Natural killer cell (primary cell): ENCODE results near the gene NPC1. TPM values are rescaled to one million over a fixed set of nuclear protein-coding genes. Genes with fewer than 3 reads are reported as not detected.

Experiments used
- ATAC-seq, 3 donors: fragments of 150-1000 bp in 2 of 3; fragments of 200-7000 bp in 1 of 3; cut with Tn5 transposase; 1 replicate in 1 of 3; 2 replicates in 2 of 3; pipeline ENCODE4 v1.10.0; 2021; ENCODE audit warnings: mild to moderate bottlenecking in 2 of 3, moderate library complexity in 2 of 3
- DNase-seq, 2 donors: peaks; one replicate each; pipeline versions ENCODE4 v3.0.0 to v3.0.0-alpha.2; 2013 to 2021; ENCODE audit warnings: mixed read lengths in 1 of 2
- H3K27ac ChIP-seq: one replicate; pipeline ENCODE4 v1.5.1; 2013; ENCODE audit warnings: mild to moderate bottlenecking, low read length
- H3K27me3 ChIP-seq: one replicate; pipeline ENCODE4 v1.6.1; 2013; ENCODE audit warnings: low read length; ENCODE audit not compliant: control insufficient read depth, insufficient read depth
- H3K36me3 ChIP-seq: one replicate; pipeline ENCODE4 v1.6.1; 2013; ENCODE audit warnings: low read length; ENCODE audit not compliant: control insufficient read depth, insufficient read depth
- H3K4me1 ChIP-seq: one replicate; pipeline ENCODE4 v1.6.1; 2013; ENCODE audit warnings: low read length; ENCODE audit not compliant: control insufficient read depth, insufficient read depth
- H3K4me3 ChIP-seq: one replicate; pipeline ENCODE4 v1.5.1; 2013; ENCODE audit warnings: low read length
- H3K9me3 ChIP-seq: one replicate; pipeline ENCODE4 v1.6.1; 2013; ENCODE audit warnings: low read length; ENCODE audit not compliant: control insufficient read depth, insufficient read depth
- H3K27ac Mint-ChIP-seq, 2 donors: one replicate each; pipeline ENCODE4 v1.8.0; 2022; ENCODE audit warnings: mild to moderate bottlenecking in 2 of 2, mixed read lengths in 2 of 2, moderate library complexity in 1 of 2
- H3K27me3 Mint-ChIP-seq, 2 donors: one replicate each; pipeline ENCODE4 v1.8.0; 2022; ENCODE audit warnings: low read depth in 2 of 2, mixed read lengths in 2 of 2
- H3K36me3 Mint-ChIP-seq: one replicate; pipeline ENCODE4 v1.8.0; 2022; ENCODE audit warnings: mixed read lengths
- H3K4me1 Mint-ChIP-seq, 2 donors: one replicate each; pipeline ENCODE4 v1.8.0; 2022; ENCODE audit warnings: mixed read lengths in 2 of 2
- H3K4me3 Mint-ChIP-seq: one replicate; pipeline ENCODE4 v1.8.0; 2022; ENCODE audit warnings: mild to moderate bottlenecking, moderate library complexity, mixed read lengths
- H3K9me3 Mint-ChIP-seq, 2 donors: one replicate each; pipeline ENCODE4 v1.8.0; 2022; ENCODE audit warnings: mixed read lengths in 2 of 2
- CTCF ChIP-seq: fragments of 200-600 bp; IDR thresholded peaks from one replicate; pipeline ENCODE4 v1.8.0; 2022; ENCODE audit warnings: antibody characterized with exemption
- WGBS: methylation state at CpG from one replicate; pipeline ENCODE4 v1.1.7; 2013; ENCODE audit warnings: missing lambda C conversion rate; ENCODE audit not compliant: insufficient coverage; 5-methylcytosine and 5-hydroxymethylcytosine counted together
- intact Hi-C: fragments of 100-400 bp; cut with micrococcal nuclease; formaldehyde crosslinking; loops from one replicate; pipeline ENCODE4 v1.14.2; 2022
- total RNA-seq, 4 donors: library from RNA; stranded (reverse); fragments of 120-200 nt in 1 of 4; gene quantifications; one replicate each; pipeline versions ENCODE4 v1.2.3 to v1.2.4, GENCODE V29; 2013 to 2022

The NPC1 gene
- total RNA-seq, 3 donors from 2014 or later (not counting 1 experiment from before 2014, with no cell fraction given), result 143 to 203 (median 173) TPM

- WGBS, result 92% methylated on average over 4 of the region's 4 CpGs
- peak in 1 of 3 donors; percentile 34 for ATAC-seq
- peaks cover 6 to 7% of the 10 kb centered on the region in 2 donors for H3K27me3 Mint-ChIP-seq
- no peak overlapping the region for H3K27ac ChIP-seq
- no peaks in the 10 kb centered on the region for H3K4me1 ChIP-seq
- H3K27ac Mint-ChIP-seq, result no peak overlapping the region
- TF ChIP-seq CTCF, result no peak
- H3K4me3 Mint-ChIP-seq, result no peak overlapping the region
- H3K9me3 Mint-ChIP-seq, result no peaks in the 10 kb centered on the region
- H3K27me3 ChIP-seq, result no peaks in the 10 kb centered on the region
- intact Hi-C loops, result no loop called here
- H3K36me3 ChIP-seq, result no peaks in the 10 kb centered on the region
- H3K36me3 Mint-ChIP-seq, result no peaks in the 10 kb centered on the region
- DNase-seq, result no peak
- H3K4me1 Mint-ChIP-seq, result no peaks in the 10 kb centered on the region
- H3K4me3 ChIP-seq, result no peak overlapping the region
- no peaks in the 10 kb centered on the region for H3K9me3 ChIP-seq
These were observed 43.2 kb upstream of the NPC1 start for GRCh38 chr18:23629444-23629946.

GRCh38 chr18:23627970-23628369, 41.7 kb upstream of the NPC1 start:
- Histone ChIP-seq H3K4me1 (no peaks in the 10 kb centered on the region), H3K27ac (no peak overlapping the region), H3K4me3 (no peak overlapping the region), H3K9me3 (no peaks in the 10 kb centered on the region), H3K36me3 (no peaks in the 10 kb centered on the region), H3K27me3 (no peaks in the 10 kb centered on the region)
- Mint-ChIP-seq H3K9me3 (no peaks in the 10 kb centered on the region), H3K27me3 (peaks cover 6% of the 10 kb centered on the region in 2 donors), H3K4me3 (no peak overlapping the region), H3K27ac (no peak overlapping the region), H3K4me1 (no peaks in the 10 kb centered on the region), H3K36me3 (no peaks in the 10 kb centered on the region)
- intact Hi-C loops, result no loop called here
- DNase-seq (no peak), ATAC-seq (no peak)
- no peak for TF ChIP-seq CTCF

DNA sequence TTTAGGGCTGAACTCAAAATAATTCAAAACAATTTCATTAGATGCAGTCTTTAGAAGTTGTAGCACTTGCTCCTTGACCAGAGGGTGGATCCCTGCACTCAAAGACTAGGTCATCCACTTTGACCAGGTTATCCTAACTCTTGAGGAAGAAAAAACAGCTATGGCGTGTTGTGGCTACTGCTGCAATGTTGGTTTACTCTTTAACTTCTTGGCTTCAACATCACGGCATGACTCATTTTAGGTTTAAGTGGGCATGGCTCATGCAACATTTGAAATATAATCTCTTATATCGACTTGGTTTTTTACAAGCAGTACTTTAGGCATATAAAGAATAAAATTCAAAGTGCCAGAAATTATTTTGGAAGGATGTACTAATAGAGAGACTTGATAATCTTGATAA, 41.0 kb upstream of the NPC1 start:
- Mint-ChIP-seq H3K4me1 (no peaks in the 10 kb centered on the region), H3K27ac (no peak overlapping the region), H3K4me3 (no peak overlapping the region), H3K27me3 (peaks cover 6 to 8% of the 10 kb centered on the region in 2 donors), H3K36me3 (no peaks in the 10 kb centered on the region), H3K9me3 (no peaks in the 10 kb centered on the region)
- H3K4me3 ChIP-seq, result no peak overlapping the region
- no peak for TF ChIP-seq CTCF
- no peaks in the 10 kb centered on the region for H3K27me3 ChIP-seq
- no peak for ATAC-seq
- WGBS, result 93% methylated on average over 2 of the region's 3 CpGs
- no peak overlapping the region for H3K27ac ChIP-seq
- DNase-seq, result no peak
- intact Hi-C loops, result no loop called here
- no peaks in the 10 kb centered on the region for H3K4me1 ChIP-seq
- H3K36me3 ChIP-seq, result no peaks in the 10 kb centered on the region
- H3K9me3 ChIP-seq, result no peaks in the 10 kb centered on the region
